Activated T-cell treated with anti-CD3 and anti-CD28 coated beads for 1 hour (primary cell): Measurements from ENCODE around the gene MALAT1.
A peak's percentile ranks its signal among the peaks of the same experiment; 100 is the strongest.

Experiments used
- DNase-seq: peaks from one replicate; pipeline ENCODE4 v3.0.0-alpha.2; 2020; ENCODE audit warnings: low read depth

The MALAT1 gene

DNA sequence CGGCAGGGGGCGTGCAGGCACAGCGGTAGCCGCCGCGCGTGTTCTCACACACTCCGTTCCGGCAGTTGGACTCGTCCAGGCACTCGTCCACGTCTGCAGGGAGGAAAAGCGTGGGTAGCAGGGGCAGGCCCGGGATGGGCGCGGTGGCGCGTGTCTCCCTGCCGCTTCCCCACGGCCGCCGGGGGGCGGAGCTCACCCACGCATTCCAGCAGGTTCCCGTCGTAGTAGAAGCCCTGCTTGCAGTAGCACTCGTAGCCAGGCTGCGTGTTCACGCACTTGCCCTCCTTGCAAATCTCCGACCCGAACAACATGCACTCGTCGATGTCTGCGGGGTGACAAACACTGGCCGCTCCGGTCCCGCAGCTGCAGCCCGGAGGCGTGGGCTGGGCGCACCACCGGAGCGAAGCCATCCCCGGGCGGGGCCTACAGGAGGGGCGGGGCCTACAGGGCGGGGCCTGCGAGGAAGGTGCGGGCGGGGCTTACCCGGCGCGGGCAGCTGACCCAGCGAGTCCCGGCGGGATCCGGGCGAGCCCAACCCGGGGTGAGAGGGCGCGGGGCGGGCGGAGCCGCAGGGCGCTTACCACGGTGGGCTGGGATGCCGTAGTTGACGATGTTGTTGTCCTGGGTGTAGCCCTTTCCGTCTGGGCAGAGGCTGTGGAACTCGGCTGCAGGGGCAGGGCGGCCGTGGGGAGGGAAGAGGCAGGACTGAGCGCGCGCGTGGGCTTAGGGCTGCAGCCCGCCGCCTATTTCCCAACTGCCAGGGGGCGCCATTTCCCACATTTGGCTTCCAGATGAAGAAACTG, 41.6 kb downstream of the MALAT1 start:
- DNase-seq: peak; percentile 82

DNA sequence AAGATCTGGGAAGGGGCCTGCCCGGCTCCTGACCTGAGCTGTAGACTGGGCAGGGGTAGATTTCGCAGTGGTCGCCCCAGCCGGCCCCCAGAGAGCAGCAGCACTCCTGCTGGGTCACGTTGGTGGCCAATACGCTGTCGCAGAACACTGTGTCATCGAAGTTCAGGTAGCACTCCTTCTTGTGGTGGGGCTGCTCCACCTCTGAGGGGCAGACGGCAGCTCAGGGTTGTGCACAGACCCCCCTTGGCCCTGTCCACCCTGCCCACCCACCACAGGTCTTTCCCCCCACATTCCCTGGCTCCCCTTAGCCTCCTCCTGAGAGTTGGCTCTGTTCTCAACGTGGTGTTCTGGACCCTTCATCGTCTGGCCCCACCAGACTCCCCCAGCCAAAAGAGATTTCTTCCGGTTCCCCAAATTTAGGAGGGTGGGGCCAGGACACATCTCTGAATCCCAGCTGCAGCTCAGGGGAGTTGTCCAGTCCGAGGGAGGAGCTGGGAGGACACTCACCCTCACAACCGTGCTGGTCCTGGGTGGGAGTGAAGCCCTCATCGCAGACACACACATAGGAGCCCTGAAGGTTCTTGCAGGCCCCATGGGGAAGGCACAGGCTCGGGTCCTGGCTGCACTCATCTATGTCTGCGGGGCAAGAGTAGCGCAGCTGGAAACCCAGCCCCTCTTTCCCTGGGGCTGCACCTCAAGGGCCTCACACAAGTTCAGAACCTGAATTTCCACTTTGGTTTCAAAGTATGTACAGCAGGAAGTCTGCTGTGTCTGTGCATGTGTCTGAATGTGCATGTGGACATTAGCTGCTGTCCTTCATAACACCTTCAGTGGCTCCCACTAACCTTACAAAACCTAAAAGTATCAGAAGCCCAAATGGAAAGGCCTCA, 42.5 kb downstream of the MALAT1 start:
- DNase-seq: no peak

DNA sequence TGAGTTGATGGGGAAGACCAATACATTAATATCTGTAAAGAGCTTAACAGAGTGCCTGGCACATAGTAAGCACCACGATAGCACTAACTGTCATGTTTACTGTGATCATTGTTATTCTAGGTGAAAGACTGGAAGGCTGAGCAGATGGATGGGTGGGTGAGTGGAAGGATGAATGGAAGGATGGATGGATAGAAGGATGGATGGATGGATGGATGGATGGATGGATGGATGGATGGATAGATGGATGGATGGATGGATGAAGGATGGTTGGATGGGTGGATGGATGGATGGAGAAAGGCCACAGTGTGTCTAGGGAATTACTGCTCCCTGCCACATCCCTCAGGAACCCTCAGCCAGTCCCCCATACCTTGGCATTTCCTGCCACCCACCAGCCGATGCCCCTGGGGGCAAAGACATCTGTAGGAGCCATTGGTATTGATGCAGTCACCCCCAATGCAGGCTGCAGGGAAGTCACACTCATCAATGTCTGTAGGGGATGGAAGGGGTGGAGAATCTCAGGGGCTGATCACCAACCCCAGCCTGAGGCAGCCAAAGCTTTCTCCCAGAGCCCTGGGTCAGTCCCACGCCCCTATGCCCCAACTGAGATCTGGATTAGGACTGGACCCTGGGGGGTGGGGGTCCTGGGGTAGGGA, 44.0 kb downstream of the MALAT1 start:
- no peak for DNase-seq

DNA sequence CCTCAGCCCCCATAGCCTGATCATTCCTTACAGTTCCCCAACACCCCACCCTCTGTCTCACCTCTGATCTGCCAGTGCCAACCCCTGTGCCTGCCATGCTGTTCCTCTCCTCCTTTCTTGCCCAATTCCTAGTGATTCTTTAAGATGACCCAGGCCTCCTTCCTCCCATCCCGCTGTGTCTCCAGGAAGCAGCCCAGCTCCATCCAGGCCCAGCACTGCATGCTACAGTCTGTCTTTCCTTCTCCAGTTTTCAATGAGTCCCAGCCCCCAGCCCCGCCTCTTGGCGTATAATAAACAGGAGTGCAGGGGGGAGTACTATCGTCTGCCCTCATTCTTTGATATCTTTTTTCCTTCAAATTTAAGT, 47.0 kb downstream of the MALAT1 start:
- no peak for DNase-seq

DNA sequence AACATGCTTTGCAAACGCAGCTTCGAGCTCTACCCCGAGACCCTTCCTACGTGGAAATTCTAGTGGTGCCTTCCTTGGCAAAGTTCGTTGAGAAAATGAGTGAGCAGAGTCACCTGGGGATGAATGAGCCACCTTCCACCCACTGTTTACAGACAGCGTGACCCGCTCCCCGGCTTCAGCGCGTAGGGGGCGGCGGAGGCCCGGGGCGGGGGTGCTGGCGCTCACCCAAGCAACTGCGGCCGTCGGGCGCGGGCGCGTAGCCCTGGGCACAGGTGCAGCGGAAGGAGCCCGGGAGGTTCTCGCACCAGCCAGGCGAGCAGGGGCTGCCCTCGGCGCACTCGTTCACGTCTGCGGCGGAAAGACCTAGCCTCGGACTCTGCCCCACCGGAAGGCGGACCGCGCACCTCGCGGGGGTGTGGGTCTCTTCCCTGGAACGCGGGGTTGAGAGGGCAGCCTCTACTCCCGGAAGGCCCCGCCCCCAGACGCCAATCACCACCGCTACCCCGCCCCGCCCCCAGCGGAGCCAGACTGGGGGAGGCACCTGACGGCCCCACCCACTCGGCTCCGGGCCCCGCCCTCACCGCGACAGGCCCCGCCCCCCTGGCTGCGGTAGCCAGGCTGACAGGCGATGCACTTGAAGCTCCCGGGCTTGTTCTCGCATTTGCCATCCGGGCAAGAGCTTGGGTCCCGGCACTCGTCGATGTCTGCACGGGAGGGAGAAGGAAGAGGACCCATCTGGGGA, 47.5 kb downstream of the MALAT1 start:
- DNase-seq: peak; percentile 99

DNA sequence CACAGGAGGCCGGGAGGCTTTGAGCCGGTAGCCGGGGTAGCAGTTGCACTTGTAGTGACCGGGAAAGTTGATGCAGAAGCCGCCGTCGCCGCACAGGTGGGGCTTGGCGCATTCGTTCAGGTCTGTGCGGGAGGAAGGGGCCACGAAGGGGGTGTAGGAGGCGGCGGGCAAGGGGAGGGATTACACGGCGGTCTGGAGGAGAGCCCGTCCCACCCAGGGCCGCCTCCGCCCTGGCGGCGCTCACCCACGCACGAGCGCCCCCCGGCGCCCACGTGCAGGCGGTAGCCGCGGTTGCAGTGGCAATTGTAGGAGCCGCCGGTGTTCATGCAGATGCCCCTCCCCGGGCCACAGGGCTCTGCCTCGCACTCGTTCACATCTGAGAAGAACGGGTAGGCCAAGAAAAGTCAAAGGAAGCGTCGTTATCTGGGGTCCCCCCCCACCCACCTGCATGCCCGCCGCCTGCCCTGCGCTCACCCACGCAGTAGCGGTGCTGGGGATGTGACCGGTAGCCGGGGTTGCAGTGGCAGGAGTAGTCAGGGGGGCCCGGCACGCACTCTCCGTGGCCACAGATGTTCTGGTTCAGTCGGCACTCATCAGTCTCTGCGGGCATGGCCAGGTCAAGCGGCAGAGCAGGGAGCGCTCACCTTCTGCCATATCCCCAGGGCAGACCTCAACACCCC, 48.7 kb downstream of the MALAT1 start:
- no peak for DNase-seq

DNA sequence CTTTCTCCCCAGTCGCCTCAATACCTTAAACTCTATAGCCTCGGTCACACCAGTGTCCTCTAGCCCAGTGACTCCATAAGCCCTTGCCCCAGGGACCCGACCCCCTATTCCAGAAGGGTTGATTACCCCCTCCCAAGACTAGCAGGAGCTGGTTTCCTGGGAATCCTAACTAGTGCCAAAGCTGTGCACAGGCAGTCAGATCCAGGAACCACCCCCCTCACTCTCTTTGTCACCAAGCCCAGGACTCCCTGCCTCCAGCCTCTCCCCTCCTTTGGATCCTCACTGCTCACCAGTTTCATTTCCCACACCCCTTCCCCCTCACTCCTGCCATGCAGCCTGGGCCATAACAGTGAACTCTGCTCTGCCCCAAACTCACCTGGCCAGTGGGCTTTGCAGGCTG, 49.5 kb downstream of the MALAT1 start:
- no peak for DNase-seq

DNA sequence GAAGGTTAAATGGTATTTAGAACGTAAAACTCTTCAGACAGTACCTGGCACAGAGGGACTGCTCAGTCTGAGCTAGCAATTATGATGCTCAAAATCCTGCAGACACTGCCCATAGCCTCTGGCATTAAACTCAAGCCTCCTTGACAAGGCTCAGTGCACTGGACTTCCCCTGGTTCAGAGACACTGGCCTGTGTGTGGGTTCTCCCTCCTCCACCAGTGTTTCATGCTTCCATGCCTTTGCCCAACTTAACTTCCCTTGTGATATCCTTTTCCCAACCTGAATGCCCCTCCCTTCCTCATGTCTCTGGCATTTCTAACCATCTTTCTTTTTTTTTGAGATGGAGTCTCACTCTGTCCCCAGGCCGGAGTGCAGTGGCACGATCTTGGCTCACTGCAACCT, 50.3 kb downstream of the MALAT1 start:
- DNase-seq: no peak

DNA sequence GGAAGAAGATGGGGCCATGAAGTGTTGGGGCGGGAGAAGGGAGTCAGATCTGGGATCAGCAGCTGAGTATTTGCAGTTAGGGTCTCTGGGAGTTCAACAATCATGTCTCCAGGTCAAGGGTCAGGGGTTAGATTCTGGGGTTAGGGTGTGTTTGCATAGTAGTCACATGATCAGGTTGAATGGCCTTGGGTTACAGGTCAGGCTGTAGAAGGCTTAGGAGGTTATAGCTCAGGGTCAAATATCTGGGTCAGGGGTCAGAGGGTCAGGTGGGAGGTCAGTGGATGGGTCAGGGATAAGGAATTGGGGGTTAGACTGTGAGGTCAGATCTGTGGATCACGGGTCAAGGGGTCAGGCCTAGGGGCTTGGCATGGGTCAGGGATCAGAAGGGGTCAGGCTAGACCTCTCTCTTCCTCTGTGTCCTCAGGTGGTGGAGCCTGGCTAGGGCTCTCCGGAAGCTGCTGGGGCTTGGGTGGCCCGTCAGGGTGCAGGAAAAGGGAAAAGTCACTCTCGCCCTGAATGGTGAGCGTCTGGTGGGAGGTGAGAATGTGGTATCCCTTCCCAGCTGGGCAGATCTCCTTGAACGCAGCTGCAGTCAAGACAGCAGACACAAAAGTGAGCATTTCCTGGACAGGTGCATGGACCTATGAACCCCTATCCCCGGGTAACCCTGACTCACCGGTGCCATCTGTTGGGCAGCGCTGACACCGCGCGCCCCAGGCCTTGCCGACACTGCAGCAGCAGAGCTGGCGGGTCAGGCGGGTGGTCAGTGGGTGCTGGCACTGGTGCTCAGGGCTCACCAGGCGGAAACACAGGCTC, 52.9 kb downstream of the MALAT1 start:
- peak; percentile 52 for DNase-seq

DNA sequence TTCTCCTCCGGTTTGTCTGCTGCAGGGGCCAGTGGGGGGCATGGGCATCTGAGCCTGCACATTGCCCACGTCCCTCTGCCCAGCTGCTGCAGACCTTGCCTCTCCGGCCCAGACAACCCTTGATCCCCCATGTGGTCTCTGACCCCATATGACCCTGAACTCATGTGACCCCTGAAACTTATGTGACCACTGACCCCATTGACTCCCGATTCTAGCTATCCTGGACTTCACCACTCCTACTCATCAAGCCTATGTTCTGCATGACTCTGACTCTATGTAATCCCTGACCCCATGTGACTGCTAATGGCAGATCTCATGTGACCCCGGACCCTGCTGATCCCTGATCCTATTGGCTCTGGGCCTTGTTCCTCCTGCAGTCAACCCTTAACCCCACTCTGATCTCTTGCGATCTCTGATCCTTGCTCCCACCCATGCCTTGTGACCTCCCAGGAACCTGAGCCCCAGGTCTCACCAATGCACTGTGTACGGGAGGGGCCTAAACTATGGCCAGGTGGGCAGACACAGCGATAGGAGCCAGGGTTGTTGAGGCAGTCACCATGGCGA, 53.6 kb downstream of the MALAT1 start:
- DNase-seq: no peak

DNA sequence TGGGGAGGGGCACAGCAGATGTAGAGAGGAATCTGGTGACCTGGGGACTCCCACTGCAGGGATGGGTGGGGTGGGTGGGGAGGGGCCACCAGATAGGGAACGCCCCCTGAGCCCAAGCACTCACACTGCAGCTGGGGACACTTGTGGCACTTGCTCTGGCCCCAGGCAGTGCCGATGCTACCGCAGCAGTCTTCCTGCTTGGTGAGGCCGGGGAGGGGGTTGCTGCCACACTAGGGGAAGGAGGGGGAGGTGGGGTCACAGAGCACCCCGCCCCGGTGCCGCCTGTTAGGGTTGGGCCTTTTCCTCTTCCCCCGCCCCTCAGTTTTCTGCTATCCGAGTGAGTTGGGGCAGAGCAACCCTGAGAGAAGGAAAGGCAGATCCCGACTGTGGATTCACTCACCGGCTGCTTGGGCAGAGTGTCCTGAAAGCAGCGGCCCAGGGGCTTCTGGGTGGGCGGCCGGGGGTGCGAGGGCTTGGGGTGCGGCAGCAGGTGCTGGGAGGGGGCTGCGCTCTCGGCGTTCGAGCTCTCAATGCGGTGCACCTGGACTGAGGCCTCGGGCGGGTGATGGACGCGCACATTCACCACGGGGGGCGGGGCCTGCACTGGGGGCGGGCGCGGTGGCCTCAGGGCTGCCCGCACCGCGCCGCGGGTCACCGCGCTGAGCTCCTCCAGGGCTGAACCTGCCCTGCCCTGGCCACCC, 54.6 kb downstream of the MALAT1 start:
- DNase-seq: peak; percentile 68

DNA sequence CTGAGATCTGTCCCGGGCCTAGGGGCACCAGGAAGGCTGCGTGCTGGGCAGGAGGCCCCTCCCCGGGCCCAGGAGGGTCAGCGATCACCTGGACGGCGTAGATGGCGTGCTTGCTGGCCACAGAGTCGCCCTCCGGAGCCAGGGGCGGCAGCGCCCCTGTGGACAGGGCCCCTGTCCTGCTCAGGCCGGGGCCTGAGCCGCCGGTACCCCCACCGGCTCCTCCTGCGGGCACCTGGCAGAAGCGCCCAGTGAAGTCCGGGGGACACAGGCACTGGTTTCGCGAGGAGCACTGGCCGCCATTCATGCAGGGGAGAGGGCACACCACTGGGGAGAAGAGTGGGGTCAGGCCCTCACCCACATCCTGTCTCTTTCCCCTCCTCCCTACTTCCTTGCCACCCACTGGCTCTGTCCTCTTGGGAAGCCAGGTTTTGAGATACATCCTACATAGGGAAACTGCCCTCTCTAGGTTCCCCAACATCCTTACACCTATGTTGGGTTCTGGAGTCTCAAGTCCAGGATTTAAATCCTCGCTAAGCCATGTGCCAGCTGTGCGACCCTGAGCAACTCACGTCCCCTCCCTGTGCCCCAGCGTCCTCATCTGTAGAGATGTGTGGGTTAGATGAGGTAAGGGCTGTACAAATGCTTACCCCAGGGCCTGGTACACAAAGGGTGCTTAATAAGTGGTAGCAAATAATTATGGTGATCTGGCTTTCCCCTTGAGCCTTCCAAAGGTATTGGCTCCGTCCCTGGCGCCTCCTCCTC, 55.4 kb downstream of the MALAT1 start:
- no peak for DNase-seq

DNA sequence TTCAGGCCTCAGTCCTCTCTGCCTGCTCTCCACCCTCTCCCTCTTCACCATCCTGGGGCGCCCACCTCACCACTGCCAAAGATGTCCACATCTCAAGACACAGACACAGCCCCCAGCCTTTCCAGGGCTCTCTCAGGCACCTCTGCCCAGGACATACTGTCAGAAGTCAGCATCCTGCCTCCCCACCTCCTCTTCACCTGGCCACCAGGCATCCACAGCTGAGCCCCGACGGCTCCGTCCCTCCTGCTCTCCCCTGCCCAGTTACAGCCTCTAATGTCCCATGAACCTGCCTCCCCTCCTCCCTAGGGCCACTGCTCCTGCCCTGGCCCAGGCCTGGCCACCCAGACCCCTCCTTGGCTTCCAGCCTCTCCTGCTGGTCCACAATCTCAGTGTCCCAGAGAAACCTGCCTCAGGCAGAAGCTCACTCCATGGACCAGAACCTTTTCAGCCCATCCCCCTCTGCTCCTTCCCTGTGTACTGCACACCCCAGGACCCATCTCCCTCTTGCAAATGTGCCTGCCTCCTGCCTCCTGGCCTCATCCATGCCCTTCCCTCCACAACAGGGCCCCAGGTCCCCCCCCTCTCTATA, 56.1 kb downstream of the MALAT1 start:
- no peak for DNase-seq

DNA sequence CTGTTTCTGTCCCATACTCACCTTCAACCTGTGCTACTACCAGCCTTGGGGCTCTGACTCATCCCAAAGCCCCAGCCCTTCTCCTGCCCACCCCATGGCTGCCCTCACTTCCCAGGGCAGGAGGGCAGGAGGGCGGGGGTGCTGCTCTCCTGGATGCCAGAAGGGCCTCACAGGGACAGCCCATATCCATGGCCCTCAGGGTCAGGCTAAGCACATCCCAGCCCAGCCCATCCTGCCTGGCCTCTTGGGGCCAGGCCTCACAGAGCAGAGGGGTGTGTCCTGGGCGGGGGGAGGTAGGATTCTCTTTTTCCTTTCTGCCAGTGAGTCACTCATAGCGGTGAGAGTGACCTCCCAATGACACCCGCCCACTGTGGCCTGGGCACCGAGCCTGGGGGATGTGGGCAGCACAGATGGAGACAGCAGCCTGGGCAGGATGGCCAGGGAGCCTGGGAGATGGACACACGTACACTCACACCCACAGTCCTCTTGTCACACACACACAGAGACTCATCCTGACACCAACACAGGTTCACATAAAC, 56.9 kb downstream of the MALAT1 start:
- DNase-seq: no peak
